Measurements from ENCODE around the gene BABAM2.

GRCh38 chr2:27885661-27886060 lies 4.9 kb upstream of the BABAM2 start:
- TF ChIP-seq EZH2phosphoT487 (IDR thresholded peaks at IDR 0.05; ENCODE audit: insufficient read depth, low read depth) (no peak), EZH2 (IDR thresholded peaks at IDR 0.05; ENCODE audit: insufficient read depth, poor library complexity, severe bottlenecking) (no peak)
